ENCODE data around the gene RPS27L.

RPS27L gene

DNA sequence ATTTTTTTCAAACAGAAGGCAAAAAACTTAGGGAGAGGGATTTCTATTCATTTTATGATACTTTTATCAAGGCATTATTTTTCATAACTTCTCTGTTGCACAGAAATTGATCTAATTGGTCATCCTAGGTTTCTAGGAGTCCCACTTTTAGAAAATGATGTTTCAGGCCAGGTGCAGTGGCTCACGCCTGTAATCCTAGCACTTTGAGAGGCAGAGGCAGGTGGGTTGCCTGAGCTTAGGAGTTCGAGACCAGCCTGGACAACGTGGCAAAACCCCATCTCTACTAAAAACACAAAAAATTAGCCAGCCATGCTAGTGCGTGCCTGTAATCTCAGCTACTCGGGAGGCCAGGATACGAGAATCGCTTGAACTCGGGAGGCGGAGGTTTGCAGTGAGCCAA, 32.8 kb downstream of the RPS27L start:
- TF ChIP-seq CTCF (IDR thresholded peaks at IDR 0.05; ENCODE audit: insufficient read depth, low read length, missing control alignments), result no peak
- ChIA-PET CTCF (no interaction called here), POLR2A (interaction anchor here (0.6 kb wide), 1 partner anchor 11 kb away, joined by 3 read pairs; no protein-coding TSS in a partner anchor)
- no peak overlapping the region for H3K4me3 ChIP-seq (ENCODE audit: low read depth, low read length)
- no peak for DNase-seq (ENCODE audit: low read depth, low spot score)

- CTCF ChIA-PET, result no interaction called here
- no peak for DNase-seq (ENCODE audit: low read depth, low spot score)
- POLR2A ChIA-PET, result no interaction called here
Observed at GRCh38 chr15:63122002-63122875, 35.0 kb downstream of the RPS27L start.

GRCh38 chr15:63121382-63122001, 35.8 kb downstream of the RPS27L start, which contains the start of gene LACTB:
LACTB (plus strand) TSS chr15:63121861; CDS start chr15:63121872, 11 bp downstream.
- DNase-seq (ENCODE audit: low read depth, low spot score), result no peak
- no peak for TF ChIP-seq CTCF (IDR thresholded peaks at IDR 0.05; ENCODE audit: insufficient read depth, low read length, missing control alignments)
- peak within 1 kb of the TSS; percentile 82 for H3K4me3 ChIP-seq (ENCODE audit: low read depth, low read length)
- POLR2A ChIA-PET, result no interaction called here
- CTCF ChIA-PET, result no interaction called here

More at GRCh38 chr15:63122002-63122875, 35.0 kb downstream of the RPS27L start:
- peak overlapping the region; percentile 82 for H3K4me3 ChIP-seq (ENCODE audit: low read depth, low read length)
- TF ChIP-seq CTCF (IDR thresholded peaks at IDR 0.05; ENCODE audit: insufficient read depth, low read length, missing control alignments), result peak; percentile 11

DNA sequence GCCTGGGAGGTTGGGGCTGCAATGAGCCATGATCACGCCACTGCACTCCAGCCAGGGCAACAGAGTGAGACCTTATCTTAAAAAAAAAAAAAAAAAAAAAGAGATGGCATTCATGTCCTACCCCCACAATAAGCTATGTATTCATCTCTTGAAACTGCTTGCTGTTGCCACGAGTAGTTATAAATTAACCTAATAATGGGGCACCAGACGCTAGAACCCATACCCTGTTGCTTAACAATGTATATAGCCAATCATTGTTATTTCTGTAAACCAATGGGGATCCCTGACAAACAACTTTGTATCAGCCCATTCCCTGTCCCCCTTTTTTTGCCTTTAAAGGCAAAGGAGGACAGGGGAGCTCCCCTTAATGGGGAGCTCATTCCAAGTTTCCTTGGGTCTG, 38.4 kb downstream of the RPS27L start:
- CTCF ChIA-PET, result no interaction called here
- DNase-seq (ENCODE audit: low read depth, low spot score), result no peak
- POLR2A ChIA-PET, result no interaction called here
- H3K4me3 ChIP-seq (ENCODE audit: low read depth, low read length), result no peak overlapping the region
- no peak for TF ChIP-seq CTCF (IDR thresholded peaks at IDR 0.05; ENCODE audit: insufficient read depth, low read length, missing control alignments)

GRCh38 chr15:63114465-63114864, 42.8 kb downstream of the RPS27L start:
- TF ChIP-seq CTCF (IDR thresholded peaks at IDR 0.05; ENCODE audit: insufficient read depth, low read length, missing control alignments), result no peak
- POLR2A ChIA-PET, result interaction anchor here (0.7 to 1.0 kb wide), 2 partner anchors 20 to 40 kb away, joined by 3 read pairs; no protein-coding TSS in a partner anchor
- no peak for DNase-seq (ENCODE audit: low read depth, low spot score)
- CTCF ChIA-PET, result no interaction called here
- no peak overlapping the region for H3K4me3 ChIP-seq (ENCODE audit: low read depth, low read length)

GRCh38 chr15:63112871-63113270, 44.4 kb downstream of the RPS27L start:
- POLR2A ChIA-PET, result interaction anchor here (0.8 kb wide), 1 partner anchor 833 kb away, joined by 3 read pairs; no protein-coding TSS in a partner anchor
- H3K4me3 ChIP-seq (ENCODE audit: low read depth, low read length), result no peak overlapping the region
- no peak for DNase-seq (ENCODE audit: low read depth, low spot score)
- CTCF ChIA-PET, result interaction anchor here (0.7 to 1.5 kb wide), 2 partner anchors 19 to 987 kb away, joined by 3 to 4 read pairs; no protein-coding TSS in a partner anchor
- no peak for TF ChIP-seq CTCF (IDR thresholded peaks at IDR 0.05; ENCODE audit: insufficient read depth, low read length, missing control alignments)
